ENCODE measurements around the gene PRCP. TPM values are rescaled to one million over a fixed set of nuclear protein-coding genes. Genes with fewer than 3 reads are reported as not detected.

PRCP gene
- total RNA-seq, 1 experiment from 2014 or later = 56.7 TPM

- Histone ChIP-seq H4K8ac (replicated peaks; ENCODE audit: insufficient read length, low read depth, low read length) (no peak overlapping the region), H3K18ac (ENCODE audit: insufficient read length, low read depth, low read length) (no peak overlapping the region), H4K91ac (ENCODE audit: insufficient read length, low read depth, low read length) (no peak overlapping the region), H3K27me3 (ENCODE audit: insufficient read depth, low read length) (no peaks in the 10 kb centered on the region), H3K23me2 (ENCODE audit: insufficient read length, low read depth, low read length, poor library complexity, severe bottlenecking) (no peaks in the 10 kb centered on the region), H3K27ac (ENCODE audit: insufficient read length, low read depth, low read length) (no peak overlapping the region), H3K14ac (ENCODE audit: insufficient read depth, low read length) (no peak overlapping the region), H3K9me3 (ENCODE audit: control insufficient read depth, low read depth, low read length) (no peaks in the 10 kb centered on the region), H3K79me2 (ENCODE audit: insufficient read depth, low read length) (no peaks in the 10 kb centered on the region), H3K4ac (ENCODE audit: low read depth, low read length) (no peak overlapping the region), H4K5ac (ENCODE audit: insufficient read length, low read depth, low read length) (no peak overlapping the region), H3K56ac (ENCODE audit: insufficient read length, low read depth, low read length) (no peak overlapping the region), H2AK5ac (ENCODE audit: insufficient read length, low read length) (no peak overlapping the region), H2BK12ac (ENCODE audit: insufficient read length, low read depth, low read length) (no peak overlapping the region), H4K20me1 (ENCODE audit: control insufficient read depth, insufficient read depth, insufficient read length) (no peaks in the 10 kb centered on the region), H2AFZ (ENCODE audit: low read length) (no peak overlapping the region), H3K4me2 (ENCODE audit: insufficient read depth, insufficient read length, low read length) (no peak overlapping the region), H3T11ph (ENCODE audit: low read length) (no peak overlapping the region), H3K23ac (ENCODE audit: insufficient read length, low read depth, low read length) (no peak overlapping the region), H3K79me1 (ENCODE audit: insufficient read depth, low read depth, low read length, poor library complexity, severe bottlenecking) (no peaks in the 10 kb centered on the region), H2BK20ac (ENCODE audit: low read depth, low read length, poor library complexity, severe bottlenecking) (no peak overlapping the region), H2BK5ac (ENCODE audit: insufficient read length, low read length) (no peak overlapping the region), H2BK120ac (ENCODE audit: low read depth, low read length, poor library complexity, severe bottlenecking) (no peak overlapping the region), H2BK15ac (ENCODE audit: low read depth, low read length) (no peak overlapping the region), H3K9ac (ENCODE audit: extremely low read depth, insufficient read length, low read length) (no peak overlapping the region), H3K4me1 (ENCODE audit: insufficient read depth, low read length) (no peaks in the 10 kb centered on the region)
- no peak for DNase-seq
- no peaks in the 10 kb centered on the region; a peak in 1 of 5 replicates for H3K9me3 Mint-ChIP-seq
- H3K4me1 Mint-ChIP-seq = no peaks in the 10 kb centered on the region; a peak in 1 of 4 replicates
- H3K27ac Mint-ChIP-seq = no peak overlapping the region
- H3K27me3 Mint-ChIP-seq (ENCODE audit: low read depth) = no peaks in the 10 kb centered on the region
- TF ChIP-seq CTCF (conservative IDR thresholded peaks at IDR 0.05) = no peak
- H3K4me3 Mint-ChIP-seq = no peak overlapping the region
- peaks cover 5 to 11% (median 10%) of the 10 kb centered on the region in 3 experiments; a peak in 5 of 7 replicates for H3K36me3 Mint-ChIP-seq (ENCODE audit: insufficient read depth in 1 of 3, low read depth in 3 of 3)
These were observed 62.6 kb downstream of the PRCP start for GRCh38 chr11:82837650-82838049.
